Liver (tissue), 3 donors: ENCODE measurements around the gene SH3RF3.

Experiments
- EGR1 ChIP-seq, 2 donors: IDR thresholded peaks; 2 replicates each; pipeline ENCODE4 v1.6.1; 2016 to 2018; ENCODE audit warnings: antibody characterized with exemption in 2 of 2, low read depth in 2 of 2
- GABPA ChIP-seq, 2 donors: IDR thresholded peaks in 1 of 2; conservative IDR thresholded peaks in 1 of 2; 2 replicates each; pipeline ENCODE4 v1.6.1; 2016; ENCODE audit warnings: antibody characterized with exemption in 2 of 2, mild to moderate bottlenecking in 1 of 2, moderate library complexity in 1 of 2
- HNF4G ChIP-seq: IDR thresholded peaks from 2 replicates; pipeline ENCODE4 v1.6.1; 2016; ENCODE audit warnings: antibody characterized with exemption
- RAD21 ChIP-seq, 2 donors: IDR thresholded peaks; 2 replicates each; pipeline ENCODE4 v1.6.1; 2016; ENCODE audit warnings: antibody characterized with exemption in 2 of 2, mild to moderate bottlenecking in 2 of 2
- RXRA ChIP-seq, 2 donors: IDR thresholded peaks; 2 replicates each; pipeline ENCODE4 v1.6.1; 2017 to 2018; ENCODE audit warnings: antibody characterized with exemption in 2 of 2, mild to moderate bottlenecking in 1 of 2
- SP1 ChIP-seq: IDR thresholded peaks from 2 replicates; pipeline ENCODE4 v1.6.1; 2018; ENCODE audit warnings: antibody characterized with exemption, mild to moderate bottlenecking
- TAF1 ChIP-seq: conservative IDR thresholded peaks from 2 replicates; pipeline ENCODE4 v1.6.1; 2016; ENCODE audit warnings: antibody characterized with exemption, mild to moderate bottlenecking
- YY1 ChIP-seq: IDR thresholded peaks from 2 replicates; pipeline ENCODE4 v1.6.1; 2016; ENCODE audit warnings: antibody characterized with exemption, mild to moderate bottlenecking
- TF ChIP-seq, protein P1 (sequence below): fragments of 150-350 bp; IDR thresholded peaks from 2 replicates; pipeline ENCODE4 v1.5.1; 2017; ENCODE audit warnings: improper control_type of control experiment, low read depth, low read length; ENCODE audit not compliant: missing input control
- TF ChIP-seq, protein P2 (sequence below): IDR thresholded peaks from 2 replicates; pipeline ENCODE4 v1.6.1; 2016; ENCODE audit warnings: antibody characterized with exemption, mild to moderate bottlenecking
- TF ChIP-seq, protein P3 (sequence below): IDR thresholded peaks from 2 replicates; pipeline ENCODE4 v1.6.1; 2016; ENCODE audit warnings: antibody characterized with exemption
- donor health status: healthy.
- donor health status: healthy.

DNA sequence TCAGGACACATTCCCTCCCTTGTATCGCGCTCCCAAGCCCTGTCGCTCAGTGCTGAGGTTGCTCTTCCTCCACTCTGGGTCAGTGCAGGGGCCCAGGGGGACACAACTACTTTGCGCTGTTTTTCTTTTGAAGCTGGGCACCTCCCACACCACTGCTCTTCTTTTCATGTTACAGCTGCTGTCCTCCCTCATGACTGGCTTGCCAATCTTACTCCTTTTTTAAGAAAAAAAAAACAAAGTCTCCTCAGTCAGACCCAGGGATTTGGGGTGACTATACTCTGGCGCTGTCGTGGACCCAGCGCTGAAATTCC, 264.6 kb downstream of the SH3RF3 start:
- TF ChIP-seq, protein P1, sequence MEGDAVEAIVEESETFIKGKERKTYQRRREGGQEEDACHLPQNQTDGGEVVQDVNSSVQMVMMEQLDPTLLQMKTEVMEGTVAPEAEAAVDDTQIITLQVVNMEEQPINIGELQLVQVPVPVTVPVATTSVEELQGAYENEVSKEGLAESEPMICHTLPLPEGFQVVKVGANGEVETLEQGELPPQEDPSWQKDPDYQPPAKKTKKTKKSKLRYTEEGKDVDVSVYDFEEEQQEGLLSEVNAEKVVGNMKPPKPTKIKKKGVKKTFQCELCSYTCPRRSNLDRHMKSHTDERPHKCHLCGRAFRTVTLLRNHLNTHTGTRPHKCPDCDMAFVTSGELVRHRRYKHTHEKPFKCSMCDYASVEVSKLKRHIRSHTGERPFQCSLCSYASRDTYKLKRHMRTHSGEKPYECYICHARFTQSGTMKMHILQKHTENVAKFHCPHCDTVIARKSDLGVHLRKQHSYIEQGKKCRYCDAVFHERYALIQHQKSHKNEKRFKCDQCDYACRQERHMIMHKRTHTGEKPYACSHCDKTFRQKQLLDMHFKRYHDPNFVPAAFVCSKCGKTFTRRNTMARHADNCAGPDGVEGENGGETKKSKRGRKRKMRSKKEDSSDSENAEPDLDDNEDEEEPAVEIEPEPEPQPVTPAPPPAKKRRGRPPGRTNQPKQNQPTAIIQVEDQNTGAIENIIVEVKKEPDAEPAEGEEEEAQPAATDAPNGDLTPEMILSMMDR: no peak
- no peak for TF ChIP-seq SP1
- no peak for TF ChIP-seq EGR1 (IDR thresholded peaks at IDR 0.05; ENCODE audit: low read depth in 2 of 2)
- TF ChIP-seq TAF1: no peak
- TF ChIP-seq, protein P2, sequence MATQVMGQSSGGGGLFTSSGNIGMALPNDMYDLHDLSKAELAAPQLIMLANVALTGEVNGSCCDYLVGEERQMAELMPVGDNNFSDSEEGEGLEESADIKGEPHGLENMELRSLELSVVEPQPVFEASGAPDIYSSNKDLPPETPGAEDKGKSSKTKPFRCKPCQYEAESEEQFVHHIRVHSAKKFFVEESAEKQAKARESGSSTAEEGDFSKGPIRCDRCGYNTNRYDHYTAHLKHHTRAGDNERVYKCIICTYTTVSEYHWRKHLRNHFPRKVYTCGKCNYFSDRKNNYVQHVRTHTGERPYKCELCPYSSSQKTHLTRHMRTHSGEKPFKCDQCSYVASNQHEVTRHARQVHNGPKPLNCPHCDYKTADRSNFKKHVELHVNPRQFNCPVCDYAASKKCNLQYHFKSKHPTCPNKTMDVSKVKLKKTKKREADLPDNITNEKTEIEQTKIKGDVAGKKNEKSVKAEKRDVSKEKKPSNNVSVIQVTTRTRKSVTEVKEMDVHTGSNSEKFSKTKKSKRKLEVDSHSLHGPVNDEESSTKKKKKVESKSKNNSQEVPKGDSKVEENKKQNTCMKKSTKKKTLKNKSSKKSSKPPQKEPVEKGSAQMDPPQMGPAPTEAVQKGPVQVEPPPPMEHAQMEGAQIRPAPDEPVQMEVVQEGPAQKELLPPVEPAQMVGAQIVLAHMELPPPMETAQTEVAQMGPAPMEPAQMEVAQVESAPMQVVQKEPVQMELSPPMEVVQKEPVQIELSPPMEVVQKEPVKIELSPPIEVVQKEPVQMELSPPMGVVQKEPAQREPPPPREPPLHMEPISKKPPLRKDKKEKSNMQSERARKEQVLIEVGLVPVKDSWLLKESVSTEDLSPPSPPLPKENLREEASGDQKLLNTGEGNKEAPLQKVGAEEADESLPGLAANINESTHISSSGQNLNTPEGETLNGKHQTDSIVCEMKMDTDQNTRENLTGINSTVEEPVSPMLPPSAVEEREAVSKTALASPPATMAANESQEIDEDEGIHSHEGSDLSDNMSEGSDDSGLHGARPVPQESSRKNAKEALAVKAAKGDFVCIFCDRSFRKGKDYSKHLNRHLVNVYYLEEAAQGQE: no peak
- no peak for TF ChIP-seq RAD21 (IDR thresholded peaks at IDR 0.05)
- no peak for TF ChIP-seq GABPA (IDR thresholded peaks at IDR 0.05 in 1 of 2, conservative IDR thresholded peaks at IDR 0.05 in 1 of 2)
- TF ChIP-seq YY1: no peak
- no peak for TF ChIP-seq RXRA (IDR thresholded peaks at IDR 0.05)
- TF ChIP-seq, protein P3, sequence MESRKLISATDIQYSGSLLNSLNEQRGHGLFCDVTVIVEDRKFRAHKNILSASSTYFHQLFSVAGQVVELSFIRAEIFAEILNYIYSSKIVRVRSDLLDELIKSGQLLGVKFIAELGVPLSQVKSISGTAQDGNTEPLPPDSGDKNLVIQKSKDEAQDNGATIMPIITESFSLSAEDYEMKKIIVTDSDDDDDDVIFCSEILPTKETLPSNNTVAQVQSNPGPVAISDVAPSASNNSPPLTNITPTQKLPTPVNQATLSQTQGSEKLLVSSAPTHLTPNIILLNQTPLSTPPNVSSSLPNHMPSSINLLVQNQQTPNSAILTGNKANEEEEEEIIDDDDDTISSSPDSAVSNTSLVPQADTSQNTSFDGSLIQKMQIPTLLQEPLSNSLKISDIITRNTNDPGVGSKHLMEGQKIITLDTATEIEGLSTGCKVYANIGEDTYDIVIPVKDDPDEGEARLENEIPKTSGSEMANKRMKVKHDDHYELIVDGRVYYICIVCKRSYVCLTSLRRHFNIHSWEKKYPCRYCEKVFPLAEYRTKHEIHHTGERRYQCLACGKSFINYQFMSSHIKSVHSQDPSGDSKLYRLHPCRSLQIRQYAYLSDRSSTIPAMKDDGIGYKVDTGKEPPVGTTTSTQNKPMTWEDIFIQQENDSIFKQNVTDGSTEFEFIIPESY: no peak
- no peak for TF ChIP-seq HNF4G
